Measurements from ENCODE around the gene KRTAP10-11. TPM values are rescaled to one million over a fixed set of nuclear protein-coding genes. Genes with fewer than 3 reads are reported as not detected.
A peak's percentile ranks its signal among the peaks of the same experiment; 100 is the strongest.
"Not testable (repeated sequence)": the region's sequence is repeated elsewhere in the genome, so short reads cannot be mapped to it uniquely, and the experiment has no call there.

KRTAP10-11 gene
- not detected for total RNA-seq
- polyA plus RNA-seq, result not detected
- long read RNA-seq, donor 1, result 0 reads
- long read RNA-seq, donor 2, result 0 reads
- long read RNA-seq, donor 3, result 0 reads
- long read RNA-seq, donor 4, result 0 reads
- long read RNA-seq, donor 5, result 0 reads
- long read RNA-seq, donor 6, result 0 reads
- long read RNA-seq, donor 7, result 0 reads
- long read RNA-seq, donor 8, result 0 reads
- long read RNA-seq, donor 9, result 0 reads
- long read RNA-seq, donor 10, result 0 reads

- H3K27me3 ChIP-seq; H3K4me1 ChIP-seq (replicated peaks in 1 of 2); H3K36me3 ChIP-seq (replicated peaks in 1 of 2); intact Hi-C loops (cut with DNase I); H3K9me3 ChIP-seq (replicated peaks in 1 of 3); H3K27ac ChIP-seq; H3K4me3 ChIP-seq: not testable (repeated sequence)
- 72 to 77% (median 75%) methylated on average over 9 to 21 of the region's 21 CpGs for WGBS, 4 donors
- peak in 1 of 7 donors; percentile 30 for DNase-seq
These were observed at the start of gene KRTAP10-11 for GRCh38 chr21:44646366-44647221. TSS of gene KRTAP10-11 (plus strand) at chr21:44646414. CDS start at chr21:44646459, 45 bp downstream.

GRCh38 chr21:44598061-44598460 lies 48.2 kb upstream of the KRTAP10-11 start:
- Histone ChIP-seq H3K27me3 (peaks cover 8% of the 10 kb centered on the region), H3K4me1 (replicated peaks in 1 of 2) (no peaks in the 10 kb centered on the region), H3K9me3 (replicated peaks in 1 of 3) (no peaks in the 10 kb centered on the region), H3K36me3 (replicated peaks in 1 of 2) (no peaks in the 10 kb centered on the region), H3K4me3 (no peak overlapping the region), H3K27ac (no peak overlapping the region)
- TF ChIP-seq CTCF (IDR thresholded peaks at IDR 0.05) (no peak), POLR2A (IDR thresholded peaks at IDR 0.05) (no peak)
- 68 to 79% (median 76%) methylated on average over 11 of the region's 11 CpGs for WGBS, 4 donors
- DNase-seq, result no peak
- intact Hi-C loops (cut with DNase I), result no loop called here

GRCh38 chr21:44599264-44600029 lies 46.8 kb upstream of the KRTAP10-11 start:
- H3K27me3 ChIP-seq, result peaks cover 8% of the 10 kb centered on the region
- TF ChIP-seq CTCF (IDR thresholded peaks at IDR 0.05), result no peak
- TF ChIP-seq POLR2A (IDR thresholded peaks at IDR 0.05), result no peak

GRCh38 chr21:44600118-44600978 lies 45.9 kb upstream of the KRTAP10-11 start, which contains the start of gene KRTAP10-7:
TSS of gene KRTAP10-7 (plus strand) at chr21:44600597. CDS start at chr21:44600622, 25 bp downstream.
- H3K36me3 ChIP-seq (replicated peaks in 1 of 2); H3K4me3 ChIP-seq; H3K9me3 ChIP-seq (replicated peaks in 1 of 3); H3K4me1 ChIP-seq (replicated peaks in 1 of 2); H3K27me3 ChIP-seq; H3K27ac ChIP-seq; DNase-seq; intact Hi-C loops (cut with DNase I): not testable (repeated sequence)
- WGBS, 4 donors, result 62 to 71% (median 64%) methylated on average over 14 to 23 of the region's 23 CpGs

More at GRCh38 chr21:44599264-44600029, 46.8 kb upstream of the KRTAP10-11 start:
- Histone ChIP-seq H3K36me3 (replicated peaks in 1 of 2) (no peaks in the 10 kb centered on the region), H3K9me3 (replicated peaks in 1 of 3) (no peaks in the 10 kb centered on the region), H3K4me3 (no peak overlapping the region), H3K4me1 (replicated peaks in 1 of 2) (no peaks in the 10 kb centered on the region), H3K27ac (no peak overlapping the region)
- no peak for DNase-seq
- intact Hi-C loops (cut with DNase I), result no loop called here
- 68 to 76% (median 71%) methylated on average over 8 of the region's 8 CpGs for WGBS, 4 donors

GRCh38 chr21:44601091-44601490 lies 45.1 kb upstream of the KRTAP10-11 start:
- H3K9me3 ChIP-seq (replicated peaks in 1 of 3); DNase-seq; intact Hi-C loops (cut with DNase I); H3K4me1 ChIP-seq (replicated peaks in 1 of 2); H3K27ac ChIP-seq; H3K36me3 ChIP-seq (replicated peaks in 1 of 2); H3K27me3 ChIP-seq; H3K4me3 ChIP-seq: not testable (repeated sequence)
- WGBS, 4 donors, result 59 to 74% (median 66%) methylated on average over 8 to 10 of the region's 10 CpGs

Measured in adrenal gland (tissue), 19 donors.